ENCODE measurements around the gene TNFRSF1A.
"Not testable (repeated sequence)": the region's sequence is repeated elsewhere in the genome, so short reads cannot be mapped to it uniquely, and the experiment has no call there.

TNFRSF1A gene

GRCh38 chr12:6343518-6343917 is 1.6 kb upstream of the TNFRSF1A start:
- H3K27ac ChIP-seq = no peak overlapping the region

GRCh38 chr12:6342140-6342889 is 439 bp upstream of the TNFRSF1A start:
- peak overlapping the region; percentile 79 for H3K27ac ChIP-seq

More at GRCh38 chr12:6343518-6343917, 1.6 kb upstream of the TNFRSF1A start:
- Histone ChIP-seq H3K9me3 (ENCODE audit: severe bottlenecking) (no peaks in the 10 kb centered on the region), H3K4me3 (ENCODE audit: low read depth, low read length) (no peak overlapping the region), H3K27me3 (ENCODE audit: insufficient read depth, low read depth, severe bottlenecking) (no peaks in the 10 kb centered on the region), H3K36me3 (no peaks in the 10 kb centered on the region)
- no peak for TF ChIP-seq CTCF (IDR thresholded peaks at IDR 0.05; ENCODE audit: low read depth, low read length)
- no peak for DNase-seq

GRCh38 chr12:6340745-6341416 is 995 bp downstream of the TNFRSF1A start:
- Histone ChIP-seq H3K36me3 (no peaks in the 10 kb centered on the region), H3K9me3 (ENCODE audit: severe bottlenecking) (no peaks in the 10 kb centered on the region), H3K27me3 (ENCODE audit: insufficient read depth, low read depth, severe bottlenecking) (no peaks in the 10 kb centered on the region), H3K4me3 (ENCODE audit: low read depth, low read length) (peak overlapping the region; percentile 80), H3K27ac (peak overlapping the region; percentile 79)
- TF ChIP-seq CTCF (IDR thresholded peaks at IDR 0.05; ENCODE audit: low read depth, low read length) = no peak
- no peak for DNase-seq

More at GRCh38 chr12:6342140-6342889, 439 bp upstream of the TNFRSF1A start:
- H3K4me3 ChIP-seq (ENCODE audit: low read depth, low read length) = peak overlapping the region; percentile 80
- no peaks in the 10 kb centered on the region for H3K27me3 ChIP-seq (ENCODE audit: insufficient read depth, low read depth, severe bottlenecking)
- no peaks in the 10 kb centered on the region for H3K9me3 ChIP-seq (ENCODE audit: severe bottlenecking)
- no peaks in the 10 kb centered on the region for H3K36me3 ChIP-seq
- DNase-seq = no peak
- no peak for TF ChIP-seq CTCF (IDR thresholded peaks at IDR 0.05; ENCODE audit: low read depth, low read length)

- Histone ChIP-seq H3K36me3 (no peaks in the 10 kb centered on the region), H3K27ac (peak overlapping the region; percentile 79), H3K9me3 (ENCODE audit: severe bottlenecking) (no peaks in the 10 kb centered on the region), H3K27me3 (ENCODE audit: insufficient read depth, low read depth, severe bottlenecking) (no peaks in the 10 kb centered on the region), H3K4me3 (ENCODE audit: low read depth, low read length) (peak overlapping the region; percentile 80)
- TF ChIP-seq CTCF (IDR thresholded peaks at IDR 0.05; ENCODE audit: low read depth, low read length) = no peak
- no peak for DNase-seq
These were observed 1.7 kb downstream of the TNFRSF1A start for GRCh38 chr12:6340032-6340638.

GRCh38 chr12:6338955-6339354 is 2.9 kb downstream of the TNFRSF1A start:
- Histone ChIP-seq H3K27me3 (ENCODE audit: insufficient read depth, low read depth, severe bottlenecking) (no peaks in the 10 kb centered on the region), H3K36me3 (no peaks in the 10 kb centered on the region), H3K27ac (no peak overlapping the region; the same call in 1 of the 2 replicates), H3K4me3 (ENCODE audit: low read depth, low read length) (no peak overlapping the region), H3K9me3 (ENCODE audit: severe bottlenecking) (no peaks in the 10 kb centered on the region)
- TF ChIP-seq CTCF (IDR thresholded peaks at IDR 0.05; ENCODE audit: low read depth, low read length) = no peak
- DNase-seq = no peak

- not testable (repeated sequence) for H3K36me3 ChIP-seq; DNase-seq; H3K9me3 ChIP-seq (ENCODE audit: severe bottlenecking); H3K27me3 ChIP-seq (ENCODE audit: insufficient read depth, low read depth, severe bottlenecking); H3K27ac ChIP-seq; H3K4me3 ChIP-seq (ENCODE audit: low read depth, low read length)
These were observed 3.3 kb downstream of the TNFRSF1A start for GRCh38 chr12:6338536-6338935.
